ENCODE data around the gene ABCA13.

ABCA13 gene

GRCh38 chr7:48540746-48541145, 369.5 kb downstream of the ABCA13 start:
- no peak for DNase-seq

DNA sequence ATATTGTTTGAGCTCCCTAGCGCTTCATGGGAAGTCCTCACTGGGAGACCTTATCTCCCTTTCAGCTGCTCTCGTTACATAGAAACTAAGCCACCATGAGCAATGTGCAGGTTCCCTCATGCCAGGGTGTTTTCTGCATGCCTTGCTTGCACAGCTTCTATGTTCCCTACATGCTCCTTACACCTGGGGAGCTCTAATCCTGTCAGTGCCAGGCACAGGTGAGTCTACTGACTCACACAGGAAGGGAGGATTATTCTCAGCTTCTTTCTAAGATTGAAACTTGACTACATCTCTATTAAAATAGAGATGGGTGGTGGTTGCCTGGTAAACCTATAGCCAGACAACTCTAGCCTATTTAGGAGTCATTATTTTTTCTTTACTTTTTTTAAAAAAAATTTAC, 377.4 kb downstream of the ABCA13 start:
- DNase-seq = no peak

GRCh38 chr7:48551652-48552051, 380.4 kb downstream of the ABCA13 start:
- no peak for DNase-seq

- no peak for DNase-seq
These were observed 392.1 kb downstream of the ABCA13 start for GRCh38 chr7:48563334-48563733.

DNA sequence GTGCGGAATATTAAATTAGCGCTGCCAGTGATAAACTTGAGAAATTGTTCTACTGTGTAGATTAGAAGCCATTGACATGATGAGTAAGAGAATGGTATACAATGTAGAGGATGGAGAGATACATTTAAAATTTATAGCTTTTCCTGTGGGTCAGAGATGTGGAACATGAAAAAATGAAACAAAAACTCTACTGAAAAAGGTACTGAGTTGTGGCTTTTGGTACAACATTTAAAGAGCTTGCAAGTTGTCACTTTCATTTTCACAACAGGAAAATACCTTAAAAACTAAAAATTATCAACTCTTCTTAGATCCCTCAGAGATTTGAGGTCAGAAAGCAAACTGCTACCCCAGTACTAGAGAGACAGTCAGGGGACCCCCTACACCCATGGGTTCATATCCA, 404.3 kb downstream of the ABCA13 start:
- DNase-seq = no peak

DNA sequence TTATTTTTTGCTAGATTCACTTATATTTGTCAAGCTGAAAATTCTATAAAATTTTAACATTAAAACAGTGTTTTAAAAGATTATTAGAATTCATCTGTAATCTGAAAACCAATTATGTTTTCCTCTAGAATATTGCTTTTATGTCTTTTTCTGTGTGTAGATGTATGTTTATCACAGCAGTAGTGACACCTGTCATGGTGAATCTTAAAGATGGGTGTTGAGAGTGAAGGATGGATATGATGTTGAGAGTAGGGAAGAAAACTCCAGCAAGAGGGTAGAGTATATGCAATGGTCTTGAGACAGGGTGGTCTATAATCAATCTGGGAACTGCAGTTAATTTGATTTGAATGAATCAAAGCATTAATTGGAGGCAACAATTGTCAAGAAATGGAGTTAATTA, 416.2 kb downstream of the ABCA13 start:
- DNase-seq = no peak

DNA sequence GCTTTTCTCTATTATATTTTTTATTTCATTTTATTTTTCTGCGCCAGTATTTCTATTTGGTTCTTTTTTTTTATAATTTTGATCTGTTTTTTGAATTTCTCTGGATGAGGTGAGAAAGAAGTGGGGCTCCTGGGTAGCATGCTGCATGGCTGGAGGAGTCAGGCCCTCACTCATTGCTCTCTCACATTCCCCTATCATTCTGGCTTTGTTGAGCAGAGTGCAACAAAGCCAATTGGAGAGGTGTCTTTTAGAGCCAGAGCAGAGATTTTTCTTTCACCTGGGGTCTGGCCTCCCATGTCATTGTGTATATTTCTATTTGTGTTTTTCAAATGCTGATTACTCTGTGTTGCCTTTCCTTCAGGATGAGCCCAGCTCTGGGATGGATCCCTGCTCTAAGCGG, 423.1 kb downstream of the ABCA13 start:
- DNase-seq = no peak

DNA sequence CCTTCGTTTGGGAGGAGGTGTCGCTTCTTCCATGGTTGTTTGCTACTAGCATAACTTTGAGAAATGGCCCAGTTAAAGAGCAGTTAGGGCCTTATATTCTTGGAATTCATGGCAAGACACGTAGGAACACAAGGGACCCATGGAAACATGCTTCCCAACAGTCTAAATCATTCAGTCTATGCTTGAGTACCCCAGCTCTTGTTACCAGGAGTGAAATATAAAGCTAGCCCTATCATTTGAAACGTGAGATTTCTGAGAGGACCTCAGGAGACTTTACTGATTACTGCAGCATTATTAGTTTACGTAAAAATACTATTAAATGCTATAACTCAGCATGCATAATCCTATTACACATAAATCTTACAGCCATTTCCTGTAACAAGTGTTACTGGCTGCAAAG, 424.5 kb downstream of the ABCA13 start:
- no peak for DNase-seq

GRCh38 chr7:48610705-48611104, 439.4 kb downstream of the ABCA13 start:
- DNase-seq = no peak

DNA sequence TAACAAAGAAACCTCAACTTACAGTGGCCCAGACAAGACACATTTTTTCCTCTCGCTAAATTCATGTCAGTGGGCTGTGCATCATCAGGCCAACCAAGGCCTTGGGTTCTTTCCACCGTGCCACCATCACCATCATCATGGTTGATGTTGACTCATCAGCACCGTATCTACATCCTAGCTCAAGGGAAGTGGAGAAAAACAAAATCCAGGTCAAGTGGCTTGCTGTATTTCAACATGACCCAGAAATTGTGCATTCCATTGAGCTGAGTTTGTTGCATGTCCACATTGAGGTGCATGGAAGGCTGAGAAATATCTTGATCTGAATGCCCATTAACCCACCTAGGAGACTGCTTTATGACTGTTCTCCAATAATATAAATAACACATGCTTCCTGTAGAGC, 440.7 kb downstream of the ABCA13 start:
- DNase-seq = no peak

GRCh38 chr7:48617508-48617907, 446.2 kb downstream of the ABCA13 start:
- no peak for DNase-seq

GRCh38 chr7:48617993-48618392, 446.7 kb downstream of the ABCA13 start:
- no peak for DNase-seq

DNA sequence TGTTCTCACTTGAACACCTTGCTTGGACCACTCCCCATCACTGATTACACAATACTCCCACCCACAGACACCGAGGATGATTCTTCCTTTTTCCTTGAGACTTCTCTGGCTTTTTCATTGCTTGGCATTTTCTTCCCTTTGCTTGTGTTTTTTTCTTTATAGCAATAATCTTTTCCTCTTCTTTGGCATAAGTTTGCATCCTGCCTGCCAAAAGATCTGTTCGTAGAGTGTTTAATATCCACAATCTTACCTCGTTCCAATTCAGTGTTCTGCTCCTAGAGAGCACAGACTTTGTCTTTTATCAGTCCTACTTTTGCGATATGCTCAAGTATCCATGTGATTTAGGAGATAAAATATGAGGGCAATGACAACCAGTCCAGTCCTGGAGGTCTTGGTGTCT, 449.8 kb downstream of the ABCA13 start:
- DNase-seq = no peak

GRCh38 chr7:48627164-48627563, 455.9 kb downstream of the ABCA13 start:
- no peak for DNase-seq

- no peak for DNase-seq
These were observed 457.6 kb downstream of the ABCA13 start for GRCh38 chr7:48628793-48629349.

GRCh38 chr7:48634116-48634632, 462.9 kb downstream of the ABCA13 start:
- no peak for DNase-seq

GRCh38 chr7:48635796-48636195, 464.5 kb downstream of the ABCA13 start:
- DNase-seq = no peak

DNA sequence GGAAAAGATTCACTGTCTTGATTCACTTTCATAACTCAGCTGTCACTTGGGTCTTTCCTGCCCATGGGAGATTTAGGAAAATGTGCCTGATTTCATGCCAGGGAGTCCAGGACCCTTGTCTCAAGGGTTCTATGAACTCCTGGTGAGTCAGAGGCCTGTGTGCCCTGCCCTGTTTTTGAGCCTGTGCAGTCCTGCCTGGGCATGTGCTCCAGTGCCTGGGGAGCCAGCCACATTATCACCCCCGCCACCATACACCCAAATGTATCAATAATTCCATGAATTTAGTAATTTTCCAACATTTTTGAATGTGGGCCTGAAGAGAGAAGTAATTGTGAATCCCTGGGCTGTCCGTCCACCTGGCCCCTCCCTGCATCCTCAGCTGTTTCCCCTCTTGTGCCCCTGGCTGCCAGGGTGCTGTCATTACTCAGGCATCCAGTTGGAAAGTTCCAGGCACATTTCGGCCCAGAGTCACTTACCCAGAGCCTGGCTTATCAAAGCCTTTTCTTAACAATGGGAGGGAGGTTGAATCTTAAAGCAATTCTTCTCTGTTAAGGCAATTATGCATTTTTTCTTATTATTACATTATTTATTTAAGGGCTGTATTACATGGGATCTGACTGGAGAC, 465.2 kb downstream of the ABCA13 start:
- no peak for DNase-seq

GRCh38 chr7:48637382-48637781, 466.1 kb downstream of the ABCA13 start:
- DNase-seq = no peak

DNA sequence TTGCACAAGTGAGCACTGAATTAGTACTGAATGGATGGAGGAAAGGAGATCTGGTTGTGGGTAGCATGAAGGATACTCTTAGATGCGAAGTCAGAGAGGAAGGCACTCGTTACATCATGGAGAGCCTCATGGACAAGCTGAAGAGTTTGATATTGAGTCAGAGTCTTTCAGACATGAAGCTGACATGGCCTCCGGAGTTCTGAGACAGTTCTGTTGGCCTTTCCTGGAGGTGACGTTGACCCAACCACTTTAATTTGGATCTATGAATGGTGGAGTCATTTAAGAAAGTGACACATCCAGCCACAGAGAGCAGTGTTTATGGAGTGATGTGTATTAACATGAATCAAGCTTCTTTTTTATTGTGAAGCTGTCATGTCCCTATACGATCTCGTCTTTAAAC, 466.8 kb downstream of the ABCA13 start:
- DNase-seq = no peak

DNA sequence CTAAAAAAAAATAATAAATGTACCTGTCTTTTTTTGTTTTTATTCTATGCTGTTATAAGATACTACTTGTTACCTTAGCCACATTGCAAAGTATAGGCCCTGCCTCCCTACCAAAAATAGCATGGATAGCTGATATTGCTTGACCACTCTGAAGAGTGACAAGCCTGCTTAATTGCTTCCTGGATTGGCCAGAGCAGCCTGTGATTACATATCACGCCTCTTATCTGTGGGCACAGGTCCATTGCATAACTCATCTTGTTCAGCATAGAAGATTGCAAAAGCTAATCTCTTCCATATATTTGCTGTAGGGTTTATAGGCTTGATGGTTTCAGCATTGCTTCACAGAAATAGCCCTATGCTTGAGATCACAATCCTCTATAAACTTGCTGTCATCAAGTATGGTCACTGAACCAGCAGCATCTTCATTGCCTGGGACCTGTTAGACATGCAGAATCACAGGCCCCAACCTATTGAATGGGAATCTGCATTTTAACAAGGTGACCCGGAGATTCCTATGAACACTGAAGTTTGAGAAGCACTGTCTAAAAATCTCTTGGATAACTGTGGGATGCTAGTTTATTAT, 472.3 kb downstream of the ABCA13 start:
- no peak for DNase-seq

DNA sequence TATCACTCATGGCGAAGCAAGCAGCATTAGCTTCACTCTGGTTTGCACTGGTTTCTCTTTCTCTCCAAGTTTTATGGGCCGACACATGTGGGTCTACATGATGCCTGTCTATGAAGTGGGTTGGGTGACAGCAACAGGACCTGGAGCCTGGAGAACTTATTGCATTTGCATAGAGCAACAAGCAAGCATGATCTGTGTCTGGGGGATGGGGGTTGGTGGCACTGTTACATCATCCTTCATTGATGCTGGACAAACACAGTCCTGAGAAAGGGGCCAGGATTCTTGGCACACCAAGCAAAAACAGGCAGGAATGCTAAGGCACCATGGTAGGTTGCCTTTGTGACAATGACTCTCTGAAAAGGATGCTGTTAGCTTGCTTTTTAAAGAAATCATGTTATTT, 486.9 kb downstream of the ABCA13 start:
- DNase-seq = no peak

- DNase-seq = no peak
These were observed 489.1 kb downstream of the ABCA13 start for GRCh38 chr7:48660306-48660870.

- DNase-seq = no peak
These were observed 493.0 kb downstream of the ABCA13 start for GRCh38 chr7:48664241-48664640.

All from CD4-positive, alpha-beta T cell treated with Interleukin-17A for 4 hours (primary cell).